ENCODE results near the gene ATP5PD.
"Not testable (repeated sequence)": the region's sequence is repeated elsewhere in the genome, so short reads cannot be mapped to it uniquely, and the experiment has no call there.

Gene ATP5PD

DNA sequence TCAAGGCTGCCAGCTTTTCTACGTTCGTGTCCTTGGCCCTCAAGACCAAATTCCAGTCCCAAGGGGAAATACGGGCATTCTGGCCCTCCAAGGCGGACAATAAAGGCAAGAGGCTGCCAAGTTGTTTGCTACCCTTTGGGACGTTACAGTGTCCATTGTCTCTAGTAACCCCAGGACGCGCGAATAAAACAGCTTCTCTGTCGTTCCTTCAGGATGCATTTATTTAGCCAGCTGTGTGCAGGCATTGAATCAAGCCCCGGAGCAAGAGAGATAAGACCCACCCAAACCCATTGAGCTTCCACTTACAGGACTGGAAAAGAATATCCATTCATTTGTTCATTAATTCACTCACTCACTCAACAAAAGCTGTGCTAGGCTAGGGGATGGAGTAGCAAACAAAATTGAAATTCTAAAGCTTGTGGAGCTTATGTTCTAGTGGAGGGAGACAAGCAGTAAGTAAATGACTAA is 33.6 kb downstream of the ATP5PD start:
- in situ Hi-C loops (cut with HindIII; ENCODE audit: low pct_unique_long_range_greater_than_20kb, low sequenced_read_pairs), result no loop called here
- no peak for TF ChIP-seq JUND (IDR thresholded peaks at IDR 0.05; ENCODE audit: low read depth)
- no peak for DNase-seq (ENCODE audit: low read depth in 1 of 2, low spot score in 1 of 2)

DNA sequence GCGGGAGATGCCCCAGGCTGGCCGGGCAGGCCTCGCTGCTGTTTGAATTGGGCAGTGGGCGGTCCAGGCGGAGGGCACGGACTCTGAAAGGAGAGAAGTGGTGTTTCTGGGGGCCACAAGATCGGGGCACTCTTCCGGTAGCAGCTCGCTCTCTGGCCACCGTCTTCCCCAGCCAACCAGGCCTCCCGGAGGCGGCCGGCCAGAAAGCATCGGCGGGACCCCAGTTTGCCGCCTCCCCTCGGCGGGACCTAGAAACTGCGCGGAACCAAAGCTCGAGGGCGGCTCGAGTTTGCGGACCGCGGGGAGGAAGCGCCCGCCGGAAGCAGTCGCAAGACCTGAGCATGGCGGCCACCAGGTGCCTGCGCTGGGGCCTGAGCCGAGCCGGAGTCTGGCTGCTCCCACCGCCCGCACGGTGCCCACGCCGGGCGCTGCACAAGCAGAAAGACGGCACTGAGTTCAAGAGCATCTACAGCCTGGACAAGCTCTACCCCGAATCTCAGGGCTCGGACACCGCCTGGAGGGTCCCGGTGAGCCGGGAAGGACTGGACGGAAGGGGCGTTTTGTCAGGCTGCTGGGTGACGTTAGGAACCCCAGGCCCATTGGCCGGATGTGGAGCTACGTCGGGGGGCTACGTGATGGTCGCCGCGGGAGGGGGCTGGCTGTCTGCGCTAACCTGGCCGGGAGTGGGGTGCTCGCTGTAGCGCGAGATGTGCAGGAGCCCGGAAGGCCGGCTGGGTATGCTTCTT is 34.2 kb downstream of the ATP5PD start, which contains the start of gene MRPL58:
Gene MRPL58 (plus strand): TSS at position 325 of the 746 bp plus-strand sequence. CDS start 17 bp downstream, at position 342.
- DNase-seq (ENCODE audit: low read depth in 1 of 2, low spot score in 1 of 2), result peak; percentile 73 to 91
- in situ Hi-C loops (cut with HindIII; ENCODE audit: low pct_unique_long_range_greater_than_20kb, low sequenced_read_pairs), result no loop called here
- no peak for TF ChIP-seq JUND (IDR thresholded peaks at IDR 0.05; ENCODE audit: low read depth)

DNA sequence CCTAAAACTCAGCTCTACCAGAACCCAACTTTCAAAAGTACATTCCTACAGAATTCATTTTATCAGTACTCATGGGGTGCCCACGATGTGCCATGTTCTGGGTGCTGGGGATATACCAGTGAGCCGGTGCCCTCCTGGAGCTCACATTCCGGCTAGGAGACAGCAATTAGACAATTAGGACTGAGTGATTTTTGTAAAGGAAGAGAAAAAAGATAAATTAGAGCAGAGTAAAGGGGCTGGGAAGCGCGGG is 34.7 kb downstream of the ATP5PD start:
- in situ Hi-C loops (cut with HindIII; ENCODE audit: low pct_unique_long_range_greater_than_20kb, low sequenced_read_pairs), result no loop called here
- no peak for DNase-seq (ENCODE audit: low read depth in 1 of 2, low spot score in 1 of 2)
- TF ChIP-seq JUND (IDR thresholded peaks at IDR 0.05; ENCODE audit: low read depth), result no peak

DNA sequence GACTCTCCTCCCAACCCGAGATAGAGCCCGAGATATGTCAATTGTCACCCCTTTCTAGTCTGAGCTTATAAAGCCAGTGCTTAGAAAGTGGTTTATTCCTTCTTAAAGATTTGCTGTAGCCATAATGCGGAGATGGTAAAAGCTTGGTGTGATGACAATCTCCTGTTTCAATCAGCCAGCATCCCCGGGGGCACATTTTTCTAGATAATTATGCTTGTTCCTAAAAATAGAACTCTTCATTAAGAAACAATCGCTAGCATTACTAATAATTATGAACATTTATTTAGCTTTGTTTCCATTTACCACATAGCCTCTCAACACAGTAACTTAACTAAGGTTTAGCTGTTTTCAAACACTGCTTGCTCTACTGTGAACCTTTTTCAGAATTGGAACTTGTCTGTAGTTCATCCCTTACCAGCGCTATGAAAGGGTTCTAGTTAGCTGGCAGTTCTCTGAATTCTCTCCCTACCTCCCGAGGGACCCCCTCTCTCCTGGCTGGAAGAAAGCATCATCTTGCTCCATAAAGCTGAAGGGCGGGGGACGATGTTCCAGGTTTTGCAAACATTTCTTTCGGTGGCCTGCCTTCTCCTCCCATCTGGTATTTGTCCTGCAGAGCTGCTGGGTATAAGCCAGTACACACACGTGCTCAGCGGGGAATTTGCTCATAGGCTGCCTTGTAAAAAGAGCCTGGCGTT is 35.2 kb downstream of the ATP5PD start:
- no peak for TF ChIP-seq JUND (IDR thresholded peaks at IDR 0.05; ENCODE audit: low read depth)
- in situ Hi-C loops (cut with HindIII; ENCODE audit: low pct_unique_long_range_greater_than_20kb, low sequenced_read_pairs), result no loop called here
- peak; percentile 85 to 91 for DNase-seq (ENCODE audit: low read depth in 1 of 2, low spot score in 1 of 2)

DNA sequence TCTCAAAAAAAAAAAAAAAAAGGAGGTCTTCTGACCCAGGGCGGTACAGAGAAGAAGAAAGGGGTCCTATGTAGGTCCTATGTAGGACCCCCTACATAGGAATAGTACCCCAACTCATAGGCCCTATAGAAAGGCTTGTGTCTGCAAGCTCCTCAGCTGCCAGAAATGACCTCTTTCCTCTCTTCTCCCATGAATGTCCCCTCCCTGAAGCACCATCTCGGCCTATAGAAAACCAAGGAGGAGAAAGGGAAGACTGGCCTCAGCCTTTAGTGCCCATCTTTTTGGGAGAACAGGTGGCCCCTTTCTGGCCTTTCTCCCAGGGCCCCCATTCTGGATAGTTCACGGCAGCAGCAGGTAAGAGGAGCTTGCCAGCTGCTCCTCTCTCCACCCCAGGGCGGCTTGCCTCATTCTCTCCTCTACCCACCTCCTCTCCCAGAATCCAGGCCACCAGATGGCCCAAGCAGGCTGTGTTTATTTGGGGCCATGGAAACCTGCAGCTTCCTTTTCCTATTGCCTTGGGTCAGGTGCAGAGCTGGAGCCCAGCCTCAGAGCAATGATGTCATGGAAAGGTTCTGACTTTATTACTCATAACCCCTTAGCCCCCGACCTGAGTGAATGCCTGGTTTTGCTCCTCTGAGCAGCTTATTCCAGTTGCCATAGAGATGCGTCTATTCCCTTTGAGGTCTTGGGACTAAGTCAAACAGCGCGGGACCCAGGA is 35.9 kb downstream of the ATP5PD start:
- in situ Hi-C loops (cut with HindIII; ENCODE audit: low pct_unique_long_range_greater_than_20kb, low sequenced_read_pairs), result no loop called here
- no peak for TF ChIP-seq JUND (IDR thresholded peaks at IDR 0.05; ENCODE audit: low read depth)
- DNase-seq (ENCODE audit: low read depth in 1 of 2, low spot score in 1 of 2), result peak; percentile 67 to 89

DNA sequence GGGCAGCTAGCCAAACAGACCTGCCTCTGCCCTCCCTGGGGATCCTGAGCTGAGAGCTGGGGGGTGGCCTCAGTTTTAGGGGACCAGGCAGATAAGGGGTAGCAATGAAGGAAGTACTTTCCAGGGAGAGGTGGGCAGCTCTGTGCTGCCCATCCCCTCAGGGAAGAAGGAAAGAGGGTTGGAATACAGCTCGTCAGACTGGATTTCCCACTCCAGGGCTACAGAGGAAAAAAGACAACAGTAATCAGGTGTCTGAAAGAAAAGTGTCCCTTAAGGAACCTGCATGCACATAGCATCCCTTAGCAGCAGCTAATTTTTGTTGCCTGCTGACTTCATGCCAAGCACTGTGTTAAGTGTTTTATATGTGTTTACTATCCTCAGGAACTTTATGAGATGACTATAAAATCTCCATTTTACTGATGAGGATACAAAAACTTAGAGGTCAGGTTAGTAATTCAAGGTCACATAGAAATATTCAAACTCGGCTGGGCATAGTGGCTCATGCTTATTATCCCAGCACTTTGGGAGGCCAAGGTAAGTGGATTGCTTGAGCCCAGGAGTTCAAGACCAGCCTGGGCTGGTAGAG is 37.5 kb downstream of the ATP5PD start:
- TF ChIP-seq JUND (IDR thresholded peaks at IDR 0.05; ENCODE audit: low read depth), result no peak
- DNase-seq (ENCODE audit: low read depth in 1 of 2, low spot score in 1 of 2), result peak; percentile 65 to 85
- in situ Hi-C loops (cut with HindIII; ENCODE audit: low pct_unique_long_range_greater_than_20kb, low sequenced_read_pairs), result no loop called here

DNA sequence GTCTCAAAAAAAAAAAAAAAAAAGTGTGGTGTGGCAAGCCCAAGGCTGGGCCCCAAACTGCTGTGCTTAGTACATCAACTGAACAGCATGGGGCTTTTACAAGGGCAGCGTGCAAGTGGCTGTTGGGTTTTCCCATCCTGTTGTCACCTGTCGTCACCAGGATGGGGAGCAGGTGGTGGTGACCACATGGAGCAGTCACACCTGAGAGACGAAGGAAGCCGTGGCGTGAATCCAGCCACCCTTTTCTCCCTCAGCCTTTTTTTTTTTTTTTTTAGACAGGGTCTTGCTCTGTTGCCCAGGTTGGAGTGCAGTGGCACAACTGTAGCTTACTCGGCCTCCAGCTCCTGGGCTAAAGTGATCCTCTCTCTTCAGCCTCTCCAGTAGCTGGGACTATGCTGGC is 38.4 kb downstream of the ATP5PD start:
- DNase-seq (ENCODE audit: low read depth in 1 of 2, low spot score in 1 of 2), result no peak
- TF ChIP-seq JUND (IDR thresholded peaks at IDR 0.05; ENCODE audit: low read depth), result no peak
- in situ Hi-C loops (cut with HindIII; ENCODE audit: low pct_unique_long_range_greater_than_20kb, low sequenced_read_pairs), result no loop called here

DNA sequence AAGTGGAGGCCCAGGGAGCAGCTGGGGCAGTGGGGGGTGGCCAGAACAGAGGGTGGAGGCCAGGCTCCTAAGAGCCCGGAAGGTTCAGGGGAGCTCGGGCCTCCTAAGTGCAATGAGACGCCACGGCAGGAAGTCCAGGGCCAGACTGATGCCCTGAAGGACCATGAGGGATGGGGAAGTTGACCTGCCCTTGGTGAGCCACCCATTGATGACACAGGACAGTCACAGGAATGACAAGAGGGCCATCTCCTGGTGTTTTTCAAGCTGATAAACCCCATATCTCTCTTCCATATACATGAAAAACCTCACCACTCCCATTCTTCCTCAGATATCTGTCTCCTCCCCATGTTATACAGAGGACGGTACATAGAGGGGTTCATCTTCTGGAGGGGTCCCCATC is 40.1 kb downstream of the ATP5PD start:
- DNase-seq (ENCODE audit: low read depth in 1 of 2, low spot score in 1 of 2), result no peak
- no peak for TF ChIP-seq JUND (IDR thresholded peaks at IDR 0.05; ENCODE audit: low read depth)
- in situ Hi-C loops (cut with HindIII; ENCODE audit: low pct_unique_long_range_greater_than_20kb, low sequenced_read_pairs), result no loop called here

DNA sequence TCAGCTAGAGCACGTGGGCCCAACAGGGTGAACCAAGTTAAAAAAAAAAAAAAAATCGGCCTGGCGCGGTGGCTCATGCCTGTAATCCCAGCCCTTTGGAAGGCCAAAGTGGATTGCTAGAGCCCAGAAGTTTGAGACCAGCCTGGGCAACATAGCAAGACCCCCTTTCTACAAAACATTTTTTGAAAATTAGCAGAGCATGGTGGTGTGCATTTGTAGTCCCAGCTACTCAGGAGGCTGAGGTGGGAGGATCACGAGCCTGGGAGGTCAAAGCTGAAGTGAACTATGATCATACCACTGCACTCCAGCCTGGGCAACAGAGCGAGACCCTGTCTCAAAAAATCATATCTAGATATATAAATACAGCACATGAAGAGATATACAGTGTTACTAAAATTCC is 40.7 kb downstream of the ATP5PD start:
- in situ Hi-C loops (cut with HindIII; ENCODE audit: low pct_unique_long_range_greater_than_20kb, low sequenced_read_pairs); DNase-seq (ENCODE audit: low read depth in 1 of 2, low spot score in 1 of 2): not testable (repeated sequence)

DNA sequence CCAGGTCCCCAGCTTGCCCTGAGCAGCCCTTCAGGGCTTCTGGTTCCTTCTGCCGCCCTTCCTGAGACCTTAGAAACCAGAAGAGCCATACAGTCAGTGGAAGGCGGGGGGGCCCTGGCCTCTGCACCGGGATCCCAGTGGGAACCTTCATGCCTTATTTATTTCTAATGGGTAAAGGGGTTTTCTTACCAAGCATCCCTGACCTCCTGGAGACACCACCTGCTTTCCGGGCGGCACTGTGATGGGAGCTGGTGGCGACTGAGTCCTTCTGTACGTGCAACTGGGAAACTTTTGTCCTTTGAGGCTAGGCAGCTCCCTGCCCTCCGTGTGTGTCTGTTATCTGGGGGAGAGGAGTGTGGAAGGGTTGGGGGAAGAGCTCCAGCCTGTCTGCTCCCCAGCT is 41.5 kb downstream of the ATP5PD start:
- in situ Hi-C loops (cut with HindIII; ENCODE audit: low pct_unique_long_range_greater_than_20kb, low sequenced_read_pairs), result no loop called here
- no peak for DNase-seq (ENCODE audit: low read depth in 1 of 2, low spot score in 1 of 2)
- TF ChIP-seq JUND (IDR thresholded peaks at IDR 0.05; ENCODE audit: low read depth), result no peak

DNA sequence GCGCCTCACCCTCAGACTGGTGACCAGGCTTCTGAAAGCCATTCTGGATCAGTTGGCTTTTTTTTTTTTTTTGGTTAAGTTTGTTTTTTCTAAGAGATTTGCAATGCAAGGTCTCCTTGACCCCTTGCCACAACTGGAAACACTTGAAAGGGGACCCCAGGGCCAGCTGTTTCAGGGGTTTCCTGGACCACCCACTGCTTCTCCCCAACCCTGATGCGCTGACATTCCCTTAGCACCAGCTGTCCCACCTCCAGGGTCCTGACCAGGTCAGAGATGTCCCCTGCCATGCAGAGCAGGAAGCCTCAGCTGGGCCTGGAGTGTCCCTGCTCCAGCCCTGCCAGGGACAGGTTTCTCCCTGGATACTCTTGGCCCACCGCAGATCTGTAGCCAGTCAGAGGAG is 42.4 kb downstream of the ATP5PD start:
- no peak for TF ChIP-seq JUND (IDR thresholded peaks at IDR 0.05; ENCODE audit: low read depth)
- DNase-seq (ENCODE audit: low read depth in 1 of 2, low spot score in 1 of 2), result no peak
- in situ Hi-C loops (cut with HindIII; ENCODE audit: low pct_unique_long_range_greater_than_20kb, low sequenced_read_pairs), result no loop called here

DNA sequence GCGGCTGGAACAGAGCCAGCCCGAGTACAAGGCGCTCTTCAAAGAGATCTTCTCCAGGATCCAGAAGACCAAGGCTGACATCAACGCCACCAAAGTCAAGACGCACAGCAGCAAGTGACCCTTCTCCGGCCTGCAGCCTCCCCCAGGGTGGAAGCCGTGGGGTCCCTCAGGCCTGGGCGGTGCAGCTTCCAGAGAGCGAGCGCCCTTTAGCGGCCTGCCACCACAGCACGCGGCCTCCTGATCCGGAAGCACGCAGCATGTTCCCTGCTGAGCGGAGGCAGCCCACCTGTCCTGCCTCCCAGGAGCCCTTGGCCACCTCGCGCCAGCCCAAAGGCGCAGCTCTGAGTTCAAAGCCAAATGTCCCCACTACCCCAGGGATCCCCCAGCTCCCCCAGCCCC is 42.8 kb downstream of the ATP5PD start:
- in situ Hi-C loops (cut with HindIII; ENCODE audit: low pct_unique_long_range_greater_than_20kb, low sequenced_read_pairs), result no loop called here
- TF ChIP-seq JUND (IDR thresholded peaks at IDR 0.05; ENCODE audit: low read depth), result no peak
- no peak for DNase-seq (ENCODE audit: low read depth in 1 of 2, low spot score in 1 of 2)
